IMR-90 (cell line): Measurements from ENCODE around the gene SNX25. TPM values are rescaled to one million over a fixed set of nuclear protein-coding genes. Genes with fewer than 3 reads are reported as not detected.

Experiments
- ATAC-seq: fragments of 200-7000 bp; cut with Tn5 transposase; 2 replicates; pipeline ENCODE4 v1.9.1; 2020; ENCODE audit warnings: low read depth, mild to moderate bottlenecking, moderate library complexity
- BruUV-seq: library from RNA; stranded (reverse); fragments of 400-500 nt; replicated peaks from 2 replicates; lab custom pipeline; 2021; lab: Mats Ljungman, UMichigan
- CTCF ChIA-PET: fragments of 300-600 bp; formaldehyde crosslinking; extraction: SDS; loops from one replicate; lab custom pipeline; 2021; ENCODE audit warnings: antibody characterized with exemption; lab: Yijun Ruan, JAX
- POLR2A ChIA-PET: fragments of 300-600 bp; sonication (Branson Sonifier 250); formaldehyde crosslinking; loops from one replicate; lab custom pipeline; 2022; ENCODE audit warnings: antibody characterized with exemption; ENCODE audit not compliant: unreplicated experiment; lab: Charles Lee
- DNase-seq: peaks from one replicate; pipeline ENCODE4 v3.0.0; 2013
- H2AFZ ChIP-seq: replicated peaks from 2 replicates; pipeline ENCODE3; 2013; ENCODE audit warnings: low read length, mild to moderate bottlenecking; ENCODE audit not compliant: poor library complexity
- H2AK5ac ChIP-seq: 2 replicates; pipeline ENCODE4 v1.6.1; 2013; ENCODE audit warnings: low read depth, low read length, inconsistent platforms
- H2AK9ac ChIP-seq: replicated peaks from 2 replicates; pipeline ENCODE3; 2013; ENCODE audit warnings: mild to moderate bottlenecking, low read depth, low read length, moderate library complexity; ENCODE audit not compliant: poor library complexity
- H2BK120ac ChIP-seq: 2 replicates; pipeline ENCODE4 v1.6.1; 2013; ENCODE audit warnings: low read depth, low read length, inconsistent platforms
- H2BK15ac ChIP-seq: 3 replicates; pipeline ENCODE4 v1.6.1; 2013; ENCODE audit warnings: low read depth, low read length, inconsistent platforms
- H2BK20ac ChIP-seq: 2 replicates; pipeline ENCODE4 v1.6.1; 2013; ENCODE audit warnings: low read depth, mild to moderate bottlenecking, inconsistent platforms, low read length, moderate library complexity
- H2BK5ac ChIP-seq: 2 replicates; pipeline ENCODE4 v1.6.1; 2013; ENCODE audit warnings: mild to moderate bottlenecking, low read depth, low read length, inconsistent platforms; ENCODE audit not compliant: poor library complexity, severe bottlenecking
- H3K14ac ChIP-seq: replicated peaks from 2 replicates; pipeline ENCODE4 v1.6.1; 2013; ENCODE audit warnings: low read depth, low read length, inconsistent platforms
- H3K18ac ChIP-seq: 2 replicates; pipeline ENCODE4 v1.6.1; 2013; ENCODE audit warnings: low read depth, low read length, control low read depth
- H3K23ac ChIP-seq: 2 replicates; pipeline ENCODE4 v1.6.1; 2013; ENCODE audit warnings: low read depth, low read length, inconsistent platforms
- H3K27ac ChIP-seq: 2 replicates; pipeline ENCODE4 v1.5.1; 2013; ENCODE audit warnings: mild to moderate bottlenecking, control low read depth, low read length; ENCODE audit not compliant: insufficient read depth
- H3K27me3 ChIP-seq: 2 replicates; pipeline ENCODE4 v1.6.1; 2013; ENCODE audit warnings: low read length; ENCODE audit not compliant: control insufficient read depth, insufficient read depth
- H3K36me3 ChIP-seq: 2 replicates; pipeline ENCODE4 v1.6.1; 2013; ENCODE audit warnings: low read length, mixed read lengths; ENCODE audit not compliant: control insufficient read depth, insufficient read depth
- H3K4ac ChIP-seq: 2 replicates; pipeline ENCODE4 v1.6.1; 2013; ENCODE audit warnings: low read depth, low read length, inconsistent platforms
- H3K4me1 ChIP-seq: 2 replicates; pipeline ENCODE4 v1.6.1; 2013; ENCODE audit warnings: low read length, mixed read lengths; ENCODE audit not compliant: control insufficient read depth, insufficient read depth
- H3K4me2 ChIP-seq: 2 replicates; pipeline ENCODE4 v1.6.1; 2013; ENCODE audit warnings: low read depth, mild to moderate bottlenecking, control low read depth, low read length, moderate library complexity
- H3K4me3 ChIP-seq: 2 replicates; pipeline ENCODE4 v1.5.1; 2013; ENCODE audit warnings: low read depth, mild to moderate bottlenecking, control low read depth, low read length, moderate library complexity; ENCODE audit not compliant: insufficient read depth
- H3K56ac ChIP-seq: 2 replicates; pipeline ENCODE4 v1.6.1; 2013; ENCODE audit warnings: low read length, inconsistent platforms; ENCODE audit not compliant: insufficient read depth; ENCODE audit errors: extremely low read depth
- H3K79me1 ChIP-seq, 2 experiments: 2 replicates each; pipeline ENCODE4 v1.6.1; 2013; ENCODE audit warnings: low read length in 2 of 2, inconsistent platforms in 1 of 2, low read depth in 1 of 2
- H3K9ac ChIP-seq: 2 replicates; pipeline ENCODE4 v1.6.1; 2013; ENCODE audit warnings: low read depth, low read length, control low read depth
- H3K9me1 ChIP-seq: 2 replicates; pipeline ENCODE4 v1.6.1; 2013; ENCODE audit warnings: low read length, inconsistent platforms; ENCODE audit not compliant: insufficient read depth
- H3K9me3 ChIP-seq: 2 replicates; pipeline ENCODE4 v1.6.1; 2013; ENCODE audit warnings: low read length; ENCODE audit not compliant: control insufficient read depth, insufficient read depth
- H4K20me1 ChIP-seq: 2 replicates; pipeline ENCODE4 v1.6.1; 2013; ENCODE audit warnings: low read length, inconsistent platforms; ENCODE audit not compliant: insufficient read depth
- H4K5ac ChIP-seq: 2 replicates; pipeline ENCODE4 v1.6.1; 2013; ENCODE audit warnings: mild to moderate bottlenecking, low read depth, low read length, control low read depth
- H4K8ac ChIP-seq, 2 experiments: 2 replicates each; pipeline ENCODE4 v1.6.1; 2013; ENCODE audit warnings: low read depth in 2 of 2, low read length in 2 of 2, control low read depth in 1 of 2, inconsistent platforms in 1 of 2
- H4K91ac ChIP-seq: 2 replicates; pipeline ENCODE4 v1.6.1; 2013; ENCODE audit warnings: low read depth, low read length, inconsistent platforms; ENCODE audit not compliant: insufficient read depth
- BHLHE40 ChIP-seq: fragments of 150-350 bp; IDR thresholded peaks from 2 replicates; pipeline ENCODE4 v1.6.1; 2016; ENCODE audit warnings: mild to moderate bottlenecking, low read depth, low read length
- CEBPB ChIP-seq: IDR thresholded peaks from 2 replicates; pipeline ENCODE4 v1.6.1; 2012; ENCODE audit warnings: low read depth, low read length, improper control_type of control experiment
- CHD1 ChIP-seq: IDR thresholded peaks from 2 replicates; pipeline ENCODE4 v1.6.1; 2012; ENCODE audit warnings: low read depth, low read length, improper control_type of control experiment
- CTCF ChIP-seq: conservative IDR thresholded peaks from 2 replicates; pipeline ENCODE4 v1.5.1; 2012; ENCODE audit warnings: mild to moderate bottlenecking, low read depth, low read length, improper control_type of control experiment
- ELK1 ChIP-seq: fragments of 150-350 bp; IDR thresholded peaks from 2 replicates; pipeline ENCODE4 v1.6.1; 2016; ENCODE audit warnings: low read depth, mild to moderate bottlenecking, low read length, moderate library complexity, borderline replicate concordance
- FOS ChIP-seq: fragments of 150-350 bp; IDR thresholded peaks from 2 replicates; pipeline ENCODE4 v1.6.1; 2016; ENCODE audit warnings: low read depth, low read length
- MAFK ChIP-seq: IDR thresholded peaks from 2 replicates; pipeline ENCODE4 v1.6.1; 2012; ENCODE audit warnings: low read depth, low read length, improper control_type of control experiment
- MAZ ChIP-seq: IDR thresholded peaks from 2 replicates; pipeline ENCODE4 v1.6.1; 2012; ENCODE audit warnings: low read depth, mild to moderate bottlenecking, low read length, improper control_type of control experiment, moderate library complexity, borderline replicate concordance
- MXI1 ChIP-seq: IDR thresholded peaks from 2 replicates; pipeline ENCODE4 v1.6.1; 2012; ENCODE audit warnings: low read depth, mild to moderate bottlenecking, low read length, moderate library complexity, borderline replicate concordance
- NFE2L2 ChIP-seq: fragments of 150-350 bp; IDR thresholded peaks from 2 replicates; pipeline ENCODE4 v1.6.1; 2016; ENCODE audit warnings: low read depth, mild to moderate bottlenecking, low read length
- POLR2A ChIP-seq: IDR thresholded peaks from 2 replicates; pipeline ENCODE4 v1.6.1; 2012; ENCODE audit warnings: mild to moderate bottlenecking, low read depth, low read length
- RAD21 ChIP-seq: IDR thresholded peaks from 2 replicates; pipeline ENCODE4 v1.6.1; 2012; ENCODE audit warnings: low read length, improper control_type of control experiment
- RCOR1 ChIP-seq: IDR thresholded peaks from 2 replicates; pipeline ENCODE4 v1.6.1; 2012; ENCODE audit warnings: mild to moderate bottlenecking, low read length, improper control_type of control experiment; ENCODE audit not compliant: insufficient replicate concordance
- RFX5 ChIP-seq: IDR thresholded peaks from 2 replicates; pipeline ENCODE4 v1.8.0; 2012; ENCODE audit warnings: low read depth, mild to moderate bottlenecking, low read length, moderate library complexity
- SMC3 ChIP-seq: fragments of 150-350 bp; IDR thresholded peaks from 2 replicates; pipeline ENCODE4 v1.6.1; 2016; ENCODE audit warnings: low read depth, mild to moderate bottlenecking, antibody characterized with exemption, low read length, moderate library complexity
- USF2 ChIP-seq: fragments of 150-350 bp; IDR thresholded peaks from 2 replicates; pipeline ENCODE4 v1.6.1; 2017; ENCODE audit warnings: mild to moderate bottlenecking, antibody characterized with exemption, low read length, low read depth
- WGBS, 2 experiments: methylation state at CpG; one replicate each; pipeline versions ENCODE4 v1.1.5 to v1.1.7; 2013; ENCODE audit warnings: missing lambda C conversion rate in 2 of 2; ENCODE audit not compliant: insufficient read length in 1 of 2; ENCODE audit errors: extremely low coverage in 2 of 2; 5-methylcytosine and 5-hydroxymethylcytosine counted together
- dilution Hi-C: fragments of 300-500 bp; cut with HindIII; formaldehyde crosslinking; loops from one replicate; pipeline ENCODE4 v1.14.3; 2018; ENCODE audit warnings: low sequenced_read_pairs; ENCODE audit not compliant: unreplicated experiment
- in situ Hi-C: fragments of 300-500 bp; cut with MboI; formaldehyde crosslinking; loops from 3 replicates; pipeline ENCODE4 v1.14.3; 2019; ENCODE audit warnings: low sequenced_read_pairs, inconsistent platforms, mixed read lengths
- intact Hi-C: fragments of 100-400 bp; cut with micrococcal nuclease; formaldehyde crosslinking; loops from 2 replicates; pipeline ENCODE4 v1.10.0; 2022
- polyA plus RNA-seq, 3 experiments: library from polyadenylated mRNA; depleted of rRNA; stranded (reverse); fragments of >200 nt; gene quantifications; 2 replicates each; pipeline ENCODE4 v1.2.3, GENCODE V29; 2012; ENCODE audit warnings: low replicate concordance in 1 of 3
- total RNA-seq: library from RNA; depleted of rRNA; stranded (reverse); fragments of >200 nt; gene quantifications from 2 replicates; pipeline ENCODE4 v1.2.3, GENCODE V29; 2012

The SNX25 gene
- total and polyA plus RNA-seq, 2 of the 4 experiments (the other 2 are of a cell fraction) = 11.4 to 28.3 TPM

GRCh38 chr4:185384930-185385331 lies 175.5 kb downstream of the SNX25 start:
- Histone ChIP-seq H3K4me3 (no peak overlapping the region), H3K9ac (no peak overlapping the region), H3K4me2 (no peak overlapping the region), H3K36me3 (peaks cover 2% of the 10 kb centered on the region; the same call in 1 of the 2 replicates), H3K79me1 (no peaks in the 10 kb centered on the region), H4K91ac (no peak overlapping the region), H3K23ac (no peak overlapping the region), H4K5ac (no peak overlapping the region), H2BK120ac (no peak overlapping the region), H3K27me3 (no peaks in the 10 kb centered on the region), H2BK15ac (no peak overlapping the region), H3K4me1 (no peaks in the 10 kb centered on the region), H4K20me1 (no peaks in the 10 kb centered on the region), H3K56ac (no peak overlapping the region), H3K9me1 (no peaks in the 10 kb centered on the region), H2AK9ac (no peak overlapping the region), H3K9me3 (peaks cover 5% of the 10 kb centered on the region), H4K8ac (peak overlapping the region in 1 of 2 experiments; percentile 6; a peak in 1 of 4 replicates), H2AFZ (no peak overlapping the region), H3K18ac (no peak overlapping the region), H2BK5ac (no peak overlapping the region), H2BK20ac (no peak overlapping the region), H2AK5ac (no peak overlapping the region), H3K27ac (no peak overlapping the region), H3K4ac (no peak overlapping the region), H3K14ac (no peak overlapping the region)
- TF ChIP-seq SMC3 = no peak
- no peak for TF ChIP-seq POLR2A
- TF ChIP-seq CTCF = no peak
- TF ChIP-seq RFX5 = no peak
- no peak for TF ChIP-seq RCOR1
- no peak for TF ChIP-seq USF2
- no peak for TF ChIP-seq BHLHE40
- no peak for TF ChIP-seq RAD21
- no peak for TF ChIP-seq MAFK
- no peak for TF ChIP-seq CHD1
- TF ChIP-seq FOS = no peak
- TF ChIP-seq CEBPB = no peak
- no peak for TF ChIP-seq ELK1
- TF ChIP-seq MXI1 = no peak
- no peak for TF ChIP-seq NFE2L2
- no peak for TF ChIP-seq MAZ
- DNase-seq = no peak
- intact Hi-C loops = no loop called here
- in situ Hi-C loops = no loop called here
- peak; percentile 38; the same call in 1 of the 2 replicates for ATAC-seq
- ChIA-PET POLR2A (no interaction called here), CTCF (no interaction called here)
- WGBS, 2 experiments = no CpG with 5 or more reads among the region's 10 CpGs
- dilution Hi-C loops = no loop called here
- no TSS peak for BruUV-seq
